SH-SY5Y (cell line): ENCODE measurements around the gene SLC8A1.

Experiments
- GATA2 ChIP-seq: IDR thresholded peaks from 2 replicates; pipeline ENCODE4 v1.6.1; 2011; ENCODE audit warnings: mild to moderate bottlenecking, low read depth, low read length
- GATA3 ChIP-seq: IDR thresholded peaks from 2 replicates; pipeline ENCODE4 v1.6.1; 2011; ENCODE audit warnings: low read depth, mild to moderate bottlenecking, low read length, moderate library complexity

GRCh38 chr2:40270372-40270771 is 181.5 kb downstream of the SLC8A1 start:
- no peak for TF ChIP-seq GATA3
- TF ChIP-seq GATA2, result 0 out of 2 replicates have a peak, but pooled peaks have one; percentile 13
